Gastroesophageal sphincter (tissue), 3 donors: ENCODE data around the gene PLXNB3.

ENCODE experiments used
- EP300 ChIP-seq: sonication (generic); formaldehyde crosslinking; IDR thresholded peaks from one replicate; pipeline ENCODE4 v1.6.1; 2017; ENCODE audit warnings: antibody characterized with exemption, mild to moderate bottlenecking
- POLR2A ChIP-seq, 2 donors: fragments of 450-650 bp; IDR thresholded peaks; one replicate each; pipeline ENCODE4 v1.6.1; 2017; ENCODE audit warnings: antibody characterized with exemption in 2 of 2, mild to moderate bottlenecking in 2 of 2, moderate library complexity in 1 of 2
- TF ChIP-seq, protein P1 (sequence below), 4 experiments: fragments of 200-600 bp in 2 of 4; fragments of 450-650 bp in 2 of 4; sonication (generic) in 1 of 4; IDR thresholded peaks; one replicate each; pipeline ENCODE4 v1.5.1; 2017 to 2019; ENCODE audit warnings: antibody characterized with exemption in 4 of 4, mild to moderate bottlenecking in 2 of 4, moderate library complexity in 2 of 4

GRCh38 chrX:153816831-153817690 lies 53.0 kb downstream of the PLXNB3 start:
- TF ChIP-seq, protein P1, sequence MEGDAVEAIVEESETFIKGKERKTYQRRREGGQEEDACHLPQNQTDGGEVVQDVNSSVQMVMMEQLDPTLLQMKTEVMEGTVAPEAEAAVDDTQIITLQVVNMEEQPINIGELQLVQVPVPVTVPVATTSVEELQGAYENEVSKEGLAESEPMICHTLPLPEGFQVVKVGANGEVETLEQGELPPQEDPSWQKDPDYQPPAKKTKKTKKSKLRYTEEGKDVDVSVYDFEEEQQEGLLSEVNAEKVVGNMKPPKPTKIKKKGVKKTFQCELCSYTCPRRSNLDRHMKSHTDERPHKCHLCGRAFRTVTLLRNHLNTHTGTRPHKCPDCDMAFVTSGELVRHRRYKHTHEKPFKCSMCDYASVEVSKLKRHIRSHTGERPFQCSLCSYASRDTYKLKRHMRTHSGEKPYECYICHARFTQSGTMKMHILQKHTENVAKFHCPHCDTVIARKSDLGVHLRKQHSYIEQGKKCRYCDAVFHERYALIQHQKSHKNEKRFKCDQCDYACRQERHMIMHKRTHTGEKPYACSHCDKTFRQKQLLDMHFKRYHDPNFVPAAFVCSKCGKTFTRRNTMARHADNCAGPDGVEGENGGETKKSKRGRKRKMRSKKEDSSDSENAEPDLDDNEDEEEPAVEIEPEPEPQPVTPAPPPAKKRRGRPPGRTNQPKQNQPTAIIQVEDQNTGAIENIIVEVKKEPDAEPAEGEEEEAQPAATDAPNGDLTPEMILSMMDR (IDR thresholded peaks at IDR 0.05), result no peak
- no peak for TF ChIP-seq POLR2A (IDR thresholded peaks at IDR 0.05)
- TF ChIP-seq EP300, result no peak
